Activated CD4-positive, alpha-beta memory T cell treated with anti-CD3 and anti-CD28 coated beads for 36 hours (primary cell): ENCODE results near the gene MYRIP. TPM values are rescaled to one million over a fixed set of nuclear protein-coding genes. Genes with fewer than 3 reads are reported as not detected.
A peak's percentile ranks its signal among the peaks of the same experiment; 100 is the strongest.

Experiments used
- CTCF ChIA-PET: fragments of 350-600 bp; sonication (Branson Sonifier 250); formaldehyde crosslinking; loops from one replicate; lab custom pipeline; 2021; ENCODE audit warnings: antibody characterized with exemption, inconsistent platforms; lab: Charles Lee
- POLR2A ChIA-PET: fragments of 350-600 bp; sonication (Branson Sonifier 250); formaldehyde crosslinking; loops from one replicate; lab custom pipeline; 2021; ENCODE audit warnings: antibody characterized with exemption; lab: Charles Lee
- DNase-seq: peaks from one replicate; pipeline ENCODE4 v3.0.0-alpha.2; 2020
- H3K27ac Mint-ChIP-seq: one replicate; pipeline ENCODE4 v1.8.0; 2021; ENCODE audit warnings: mixed read lengths
- H3K27me3 Mint-ChIP-seq: one replicate; pipeline ENCODE4 v1.8.0; 2021; ENCODE audit warnings: mixed read lengths
- H3K36me3 Mint-ChIP-seq: one replicate; pipeline ENCODE4 v1.8.0; 2021; ENCODE audit warnings: mixed read lengths
- H3K4me1 Mint-ChIP-seq: one replicate; pipeline ENCODE4 v1.8.0; 2021; ENCODE audit warnings: low read depth, mixed read lengths
- H3K4me3 Mint-ChIP-seq: one replicate; pipeline ENCODE4 v1.8.0; 2021; ENCODE audit warnings: mild to moderate bottlenecking, mixed read lengths
- H3K9me3 Mint-ChIP-seq: one replicate; pipeline ENCODE4 v1.8.0; 2021; ENCODE audit warnings: mixed read lengths
- intact Hi-C: fragments of 100-400 bp; cut with micrococcal nuclease; formaldehyde crosslinking; loops from one replicate; pipeline ENCODE4 v1.15.1; 2023
- total RNA-seq, 2 experiments: library from RNA; stranded (reverse); gene quantifications; one replicate each; pipeline ENCODE4 v1.2.3, GENCODE V29; 2021

Gene MYRIP
- total RNA-seq, 2 experiments from 2014 or later, result not detected

DNA sequence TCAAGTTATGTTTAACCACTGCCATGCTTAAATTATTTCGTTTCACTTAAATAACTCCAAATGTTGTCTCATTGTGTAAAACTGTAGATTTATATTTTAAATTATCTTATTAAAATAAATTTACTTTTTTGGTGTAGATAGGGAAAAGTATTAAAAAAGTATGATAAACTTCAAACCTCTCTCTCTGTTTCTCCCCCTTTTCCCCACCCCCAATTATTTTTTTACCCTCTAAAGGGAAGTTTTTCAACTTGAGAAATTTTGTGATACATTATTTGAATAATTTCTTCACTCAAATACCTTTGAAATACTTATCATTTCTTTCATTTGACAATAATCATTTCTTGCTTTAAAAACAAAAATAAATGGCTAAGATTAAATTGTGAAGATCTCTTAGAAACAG lies 433.2 kb downstream of the MYRIP start:
- Mint-ChIP-seq H3K36me3 (no peaks in the 10 kb centered on the region), H3K27ac (no peak overlapping the region), H3K9me3 (peaks cover 3% of the 10 kb centered on the region), H3K27me3 (no peaks in the 10 kb centered on the region), H3K4me1 (no peaks in the 10 kb centered on the region), H3K4me3 (no peak overlapping the region)
- ChIA-PET POLR2A (no interaction called here), CTCF (no interaction called here)
- intact Hi-C loops, result no loop called here
- DNase-seq, result no peak

DNA sequence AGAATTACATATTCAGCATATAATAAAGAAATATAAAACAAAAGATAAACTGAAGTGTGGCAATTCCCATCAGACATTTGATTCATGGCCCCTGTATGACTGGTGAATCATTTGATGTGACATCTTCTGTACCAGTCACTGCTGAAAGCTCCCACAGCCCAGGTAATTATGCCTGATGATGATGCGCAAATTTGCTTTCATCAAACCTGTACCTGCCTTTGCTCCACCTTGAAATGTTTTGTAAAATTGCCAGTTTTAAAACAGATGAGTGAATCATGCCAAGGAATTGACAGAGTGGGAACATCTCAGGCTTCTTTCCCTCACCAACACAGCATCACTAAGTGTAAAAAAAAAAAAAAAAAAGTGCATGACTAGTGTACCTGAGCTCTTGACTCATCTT lies 433.6 kb downstream of the MYRIP start:
- ChIA-PET POLR2A (no interaction called here), CTCF (no interaction called here)
- DNase-seq, result no peak
- Mint-ChIP-seq H3K36me3 (no peaks in the 10 kb centered on the region), H3K4me1 (no peaks in the 10 kb centered on the region), H3K4me3 (no peak overlapping the region), H3K9me3 (peaks cover 3% of the 10 kb centered on the region), H3K27ac (no peak overlapping the region), H3K27me3 (no peaks in the 10 kb centered on the region)
- intact Hi-C loops, result no loop called here

DNA sequence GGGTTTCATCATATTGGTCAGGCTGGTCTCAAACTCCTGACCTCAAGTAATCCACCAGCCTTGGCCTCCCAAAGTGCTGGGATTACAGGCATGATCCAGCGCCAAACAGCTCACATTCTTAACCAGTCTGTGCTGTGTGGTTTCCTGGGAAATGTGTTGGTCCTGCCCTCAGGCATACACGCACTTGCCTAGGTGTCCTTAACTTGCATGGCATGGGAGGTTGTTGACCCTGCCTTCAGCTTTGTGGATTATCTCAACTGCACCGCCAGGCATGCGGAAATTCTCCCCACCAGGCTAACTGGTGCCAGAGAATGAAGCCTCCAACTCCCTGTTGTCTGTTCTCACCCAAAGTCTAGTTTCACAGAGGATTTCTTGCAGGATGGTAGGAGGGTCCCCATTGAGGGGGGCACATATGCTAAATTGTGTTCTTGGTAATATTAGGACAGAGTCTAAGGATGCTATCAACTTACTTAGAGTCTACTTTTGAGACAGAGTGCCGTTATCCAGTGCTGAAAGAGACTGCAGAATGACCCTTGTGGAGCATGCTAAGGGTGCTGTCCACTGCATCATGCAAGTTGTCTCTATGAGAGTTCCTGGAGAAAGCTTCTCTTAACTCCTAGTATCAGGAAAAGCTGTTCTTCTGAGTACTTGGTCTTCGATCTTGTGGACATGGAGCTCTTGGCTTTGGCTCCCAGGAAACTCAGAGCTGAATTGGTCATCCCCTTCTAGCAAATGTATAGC lies 438.5 kb downstream of the MYRIP start:
- ChIA-PET POLR2A (no interaction called here), CTCF (no interaction called here)
- Mint-ChIP-seq H3K4me1 (no peaks in the 10 kb centered on the region), H3K9me3 (no peaks in the 10 kb centered on the region), H3K36me3 (no peaks in the 10 kb centered on the region), H3K27me3 (no peaks in the 10 kb centered on the region), H3K4me3 (no peak overlapping the region), H3K27ac (no peak overlapping the region)
- intact Hi-C loops, result no loop called here
- DNase-seq, result no peak

DNA sequence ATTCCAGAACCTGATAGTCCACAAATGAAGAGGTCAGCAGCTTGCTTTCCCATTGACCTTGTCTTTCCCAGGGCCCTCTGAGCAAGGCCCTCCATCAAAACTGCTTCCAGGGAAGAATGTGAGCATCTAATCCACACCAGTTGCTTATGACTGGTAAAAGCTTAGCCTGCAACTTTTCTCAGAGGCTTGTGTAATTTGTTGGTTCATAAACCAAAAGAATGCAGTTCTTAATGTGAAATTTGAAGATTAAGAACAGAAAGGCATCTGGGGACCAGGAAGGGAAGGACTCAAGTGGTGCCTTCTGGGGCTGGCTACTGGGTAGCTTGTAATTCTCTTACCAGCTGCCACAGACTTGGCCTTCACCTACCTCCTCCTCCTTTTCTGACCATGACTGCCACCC lies 439.2 kb downstream of the MYRIP start:
- ChIA-PET CTCF (no interaction called here), POLR2A (no interaction called here)
- H3K4me1 Mint-ChIP-seq, result no peaks in the 10 kb centered on the region
- no peak for DNase-seq
- H3K36me3 Mint-ChIP-seq, result no peaks in the 10 kb centered on the region
- H3K27ac Mint-ChIP-seq, result no peak overlapping the region
- H3K4me3 Mint-ChIP-seq, result no peak overlapping the region
- no peaks in the 10 kb centered on the region for H3K9me3 Mint-ChIP-seq
- H3K27me3 Mint-ChIP-seq, result no peaks in the 10 kb centered on the region
- intact Hi-C loops, result no loop called here

DNA sequence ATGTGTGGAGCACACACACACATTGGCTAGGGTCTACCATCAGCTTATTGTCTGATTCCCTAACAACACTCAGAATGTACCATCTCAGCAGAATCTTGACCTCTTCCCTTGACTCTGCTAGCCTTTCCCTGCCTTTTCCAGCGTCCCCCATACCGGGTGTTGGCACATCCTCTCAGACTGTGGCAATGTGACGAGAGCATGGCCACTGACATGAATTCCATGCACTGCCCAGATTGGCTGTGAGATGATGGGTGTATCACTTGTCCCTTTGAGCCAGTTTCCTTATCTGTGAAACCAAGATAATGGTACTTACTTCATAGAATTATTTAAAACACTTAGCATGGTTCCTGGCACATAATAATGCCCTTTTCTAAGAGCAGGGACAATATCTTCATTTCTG lies 439.8 kb downstream of the MYRIP start:
- ChIA-PET POLR2A (no interaction called here), CTCF (no interaction called here)
- Mint-ChIP-seq H3K27me3 (no peaks in the 10 kb centered on the region), H3K9me3 (no peaks in the 10 kb centered on the region), H3K36me3 (peaks cover 1% of the 10 kb centered on the region), H3K4me1 (no peaks in the 10 kb centered on the region), H3K27ac (no peak overlapping the region), H3K4me3 (no peak overlapping the region)
- intact Hi-C loops, result no loop called here
- no peak for DNase-seq

DNA sequence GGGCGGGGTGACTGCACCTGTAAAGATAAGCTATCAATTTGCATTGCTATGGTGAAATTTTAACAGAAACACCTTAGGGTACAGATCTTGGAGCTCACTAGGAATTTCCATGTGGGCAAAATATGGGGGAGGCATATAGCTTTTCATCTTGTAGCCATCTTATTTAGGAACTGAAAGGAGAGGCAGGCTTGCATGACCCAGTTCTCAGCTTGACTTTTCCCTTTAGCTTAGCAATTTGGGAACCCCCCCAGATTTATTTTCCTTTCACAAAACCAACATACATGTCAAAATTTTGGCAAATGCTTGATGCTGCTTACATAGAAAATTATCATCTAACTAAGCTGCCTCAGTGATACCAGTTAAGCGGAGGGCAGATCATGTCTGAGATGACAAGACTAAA lies 445.1 kb downstream of the MYRIP start:
- intact Hi-C loops, result no loop called here
- Mint-ChIP-seq H3K4me1 (no peaks in the 10 kb centered on the region), H3K27ac (no peak overlapping the region), H3K4me3 (no peak overlapping the region), H3K36me3 (peaks cover 1% of the 10 kb centered on the region), H3K27me3 (no peaks in the 10 kb centered on the region), H3K9me3 (no peaks in the 10 kb centered on the region)
- CTCF ChIA-PET, result no interaction called here
- POLR2A ChIA-PET, result no interaction called here
- DNase-seq, result no peak

DNA sequence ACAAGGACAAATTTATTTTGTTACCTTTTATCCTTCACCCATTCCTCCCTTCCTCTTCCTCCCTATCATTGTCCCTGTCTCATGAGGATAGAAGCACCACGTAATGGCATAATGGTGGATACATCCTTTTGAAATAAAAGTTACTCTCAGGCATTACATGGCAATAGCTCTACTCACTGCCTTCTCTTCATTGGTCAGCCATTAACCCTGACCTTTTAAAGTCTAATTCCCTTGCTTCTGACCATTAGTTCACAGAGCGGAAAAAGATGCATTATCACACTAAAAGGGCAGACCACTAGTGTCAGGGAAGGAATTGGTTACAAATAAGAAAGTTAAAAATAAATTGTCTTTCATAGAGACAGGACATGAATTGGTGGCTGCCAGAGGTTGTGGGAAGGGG lies 445.5 kb downstream of the MYRIP start:
- peaks cover 1% of the 10 kb centered on the region for H3K36me3 Mint-ChIP-seq
- no peak for DNase-seq
- intact Hi-C loops, result no loop called here
- no peaks in the 10 kb centered on the region for H3K4me1 Mint-ChIP-seq
- ChIA-PET CTCF (no interaction called here), POLR2A (no interaction called here)
- no peak overlapping the region for H3K4me3 Mint-ChIP-seq
- no peaks in the 10 kb centered on the region for H3K27me3 Mint-ChIP-seq
- no peak overlapping the region for H3K27ac Mint-ChIP-seq
- H3K9me3 Mint-ChIP-seq, result no peaks in the 10 kb centered on the region

DNA sequence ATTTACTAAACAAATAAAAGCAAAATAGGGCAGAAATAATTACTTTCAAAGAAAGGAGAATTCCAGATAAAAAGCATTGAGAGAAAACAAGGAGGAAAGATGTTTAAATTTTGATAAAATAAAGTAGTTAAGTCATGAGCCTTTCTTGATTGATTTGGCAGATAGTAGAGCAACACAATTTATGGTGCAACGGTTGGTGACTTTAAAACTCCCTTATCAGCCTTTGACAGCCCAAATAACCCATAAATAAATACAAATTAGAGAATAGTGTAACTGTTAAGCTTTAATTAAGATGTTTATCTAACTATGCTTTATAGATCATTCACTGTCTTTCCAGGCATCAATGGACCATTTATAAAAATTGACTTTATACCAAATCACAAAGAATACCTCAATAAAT lies 446.1 kb downstream of the MYRIP start:
- H3K27ac Mint-ChIP-seq, result no peak overlapping the region
- peaks cover 1% of the 10 kb centered on the region for H3K36me3 Mint-ChIP-seq
- DNase-seq, result no peak
- POLR2A ChIA-PET, result no interaction called here
- CTCF ChIA-PET, result no interaction called here
- H3K4me1 Mint-ChIP-seq, result no peaks in the 10 kb centered on the region
- H3K9me3 Mint-ChIP-seq, result no peaks in the 10 kb centered on the region
- H3K27me3 Mint-ChIP-seq, result no peaks in the 10 kb centered on the region
- no peak overlapping the region for H3K4me3 Mint-ChIP-seq
- intact Hi-C loops, result no loop called here

DNA sequence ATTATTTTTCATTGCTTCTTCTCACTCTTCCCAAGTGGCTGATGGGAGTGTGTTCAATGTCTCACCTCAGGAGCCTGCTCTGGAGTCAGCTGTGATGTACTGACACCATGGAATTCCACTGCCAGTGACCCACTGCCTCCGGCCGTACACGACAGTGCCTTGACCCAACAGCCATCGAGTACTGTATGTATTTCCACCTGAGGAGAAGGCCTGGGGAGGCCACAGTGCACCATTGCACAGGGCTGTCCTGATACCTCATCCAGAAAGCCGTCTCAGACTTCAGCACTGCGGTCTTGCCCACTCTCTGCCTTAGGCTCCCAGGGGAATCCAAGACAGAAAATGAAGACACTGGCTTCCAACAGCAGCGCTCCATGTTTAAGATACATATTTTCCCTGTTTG lies 448.7 kb downstream of the MYRIP start:
- Mint-ChIP-seq H3K36me3 (peaks cover 1% of the 10 kb centered on the region), H3K27me3 (no peaks in the 10 kb centered on the region), H3K9me3 (no peaks in the 10 kb centered on the region), H3K27ac (no peak overlapping the region), H3K4me3 (no peak overlapping the region), H3K4me1 (no peaks in the 10 kb centered on the region)
- no peak for DNase-seq
- intact Hi-C loops, result no loop called here
- ChIA-PET CTCF (no interaction called here), POLR2A (no interaction called here)

DNA sequence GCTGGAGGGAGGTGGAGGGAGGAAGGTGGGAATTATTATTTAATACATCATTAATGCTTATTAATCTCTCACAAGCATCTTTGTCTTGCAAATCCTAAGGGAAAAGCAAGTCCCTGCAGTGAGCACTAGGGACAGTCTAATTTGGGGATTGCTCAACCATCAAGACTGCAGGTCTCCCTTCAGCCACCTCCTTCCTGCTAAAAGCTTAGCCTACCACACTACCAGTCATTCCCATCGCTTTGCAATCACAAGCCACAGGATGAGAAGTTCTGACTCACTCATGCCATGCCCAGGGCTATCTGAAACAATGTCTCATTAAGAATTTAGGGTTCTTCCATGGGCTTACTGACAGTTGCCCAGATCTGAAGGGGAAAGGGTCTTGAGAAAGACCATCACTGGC lies 449.1 kb downstream of the MYRIP start:
- no peak overlapping the region for H3K27ac Mint-ChIP-seq
- H3K36me3 Mint-ChIP-seq, result peaks cover 1% of the 10 kb centered on the region
- intact Hi-C loops, result no loop called here
- no peaks in the 10 kb centered on the region for H3K4me1 Mint-ChIP-seq
- DNase-seq, result peak; percentile 9
- POLR2A ChIA-PET, result no interaction called here
- CTCF ChIA-PET, result no interaction called here
- no peak overlapping the region for H3K4me3 Mint-ChIP-seq
- no peaks in the 10 kb centered on the region for H3K9me3 Mint-ChIP-seq
- H3K27me3 Mint-ChIP-seq, result no peaks in the 10 kb centered on the region

DNA sequence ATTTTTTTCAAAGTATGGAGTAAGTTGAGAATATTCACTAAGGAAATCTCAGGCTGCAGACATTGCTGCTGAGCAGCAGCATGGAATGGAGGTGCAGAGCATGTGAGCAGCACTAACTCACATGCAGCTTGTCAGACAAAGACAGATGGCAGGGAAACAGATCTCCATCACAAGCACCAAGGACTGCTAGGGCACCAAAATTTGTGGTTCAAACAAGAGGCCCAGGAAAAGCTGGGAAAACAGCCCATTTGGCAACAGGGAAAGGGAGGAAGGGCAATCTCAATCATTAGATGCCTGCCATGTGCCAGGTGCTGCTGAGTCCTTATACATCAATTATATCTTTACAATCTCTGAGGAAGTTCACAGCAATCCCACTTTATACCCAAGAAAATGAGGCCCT lies 452.9 kb downstream of the MYRIP start:
- H3K27me3 Mint-ChIP-seq, result no peaks in the 10 kb centered on the region
- intact Hi-C loops, result no loop called here

DNA sequence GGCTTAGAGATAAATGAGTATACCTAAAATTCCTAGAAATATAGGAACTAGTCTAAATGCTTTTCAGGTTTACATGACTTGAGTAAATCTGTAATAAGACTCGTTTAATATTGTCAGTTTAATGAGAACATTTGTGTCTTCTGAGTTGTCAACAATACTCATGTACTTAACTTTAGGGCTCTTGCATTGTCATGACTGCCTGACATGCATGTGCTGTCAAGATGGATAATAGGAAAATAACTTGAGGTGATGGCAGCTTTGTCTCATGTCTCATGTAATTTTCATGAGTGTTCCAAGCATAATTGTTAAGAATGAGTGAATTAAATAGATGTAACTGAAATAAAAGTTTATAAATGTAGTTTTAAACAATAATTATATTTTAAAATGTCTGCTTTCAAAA lies 455.0 kb downstream of the MYRIP start:
- CTCF ChIA-PET, result no interaction called here
- no peak overlapping the region for H3K27ac Mint-ChIP-seq
- POLR2A ChIA-PET, result no interaction called here
- H3K27me3 Mint-ChIP-seq, result no peaks in the 10 kb centered on the region
- no peaks in the 10 kb centered on the region for H3K4me1 Mint-ChIP-seq
- no peak overlapping the region for H3K4me3 Mint-ChIP-seq
- H3K9me3 Mint-ChIP-seq, result no peaks in the 10 kb centered on the region
- no peak for DNase-seq
- H3K36me3 Mint-ChIP-seq, result no peaks in the 10 kb centered on the region
- intact Hi-C loops, result no loop called here

More for the DNA sequence above, 452.9 kb downstream of the MYRIP start:
- Mint-ChIP-seq H3K9me3 (no peaks in the 10 kb centered on the region), H3K4me3 (no peak overlapping the region), H3K36me3 (no peaks in the 10 kb centered on the region), H3K4me1 (no peaks in the 10 kb centered on the region), H3K27ac (no peak overlapping the region)
- POLR2A ChIA-PET, result no interaction called here
- no peak for DNase-seq
- CTCF ChIA-PET, result interaction anchor here (0.8 kb wide), 1 partner anchor 71 kb away, joined by 3 read pairs; no protein-coding TSS in a partner anchor

DNA sequence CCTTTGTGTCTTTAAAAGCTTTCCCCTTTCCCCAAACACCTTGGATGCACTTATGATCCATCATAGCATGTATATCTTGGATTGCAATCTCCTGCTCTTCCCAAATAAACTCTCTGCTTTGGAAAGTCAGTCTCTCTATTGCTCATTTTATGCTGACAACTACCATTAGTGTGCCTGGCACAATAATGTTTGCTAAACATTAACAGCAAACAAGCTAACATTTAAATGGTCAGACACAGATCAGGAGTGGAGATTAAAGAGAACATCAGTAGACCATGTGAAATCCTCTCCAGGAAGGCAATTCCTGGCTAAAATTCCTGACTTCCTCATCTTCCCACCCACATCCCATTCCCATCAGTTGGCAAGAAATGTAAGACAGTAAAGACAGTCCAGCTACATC lies 455.8 kb downstream of the MYRIP start:
- POLR2A ChIA-PET, result no interaction called here
- CTCF ChIA-PET, result no interaction called here
- Mint-ChIP-seq H3K36me3 (peaks cover 1% of the 10 kb centered on the region), H3K4me3 (no peak overlapping the region), H3K27me3 (no peaks in the 10 kb centered on the region), H3K9me3 (no peaks in the 10 kb centered on the region), H3K4me1 (no peaks in the 10 kb centered on the region), H3K27ac (no peak overlapping the region)
- no peak for DNase-seq
- intact Hi-C loops, result no loop called here
